ENCODE results near the gene SMYD3.
"Not testable (repeated sequence)": the region's sequence is repeated elsewhere in the genome, so short reads cannot be mapped to it uniquely, and the experiment has no call there.

SMYD3 gene

GRCh38 chr1:246000638-246001015, 506.5 kb downstream of the SMYD3 start:
- no peak for DNase-seq

GRCh38 chr1:245999697-246000637, 507.1 kb downstream of the SMYD3 start:
- no peak for DNase-seq

- peak; percentile 87 for DNase-seq
Observed at GRCh38 chr1:245997471-245998258, 509.4 kb downstream of the SMYD3 start.

GRCh38 chr1:245996811-245997210, 510.3 kb downstream of the SMYD3 start:
- no peak for DNase-seq

- no peak for DNase-seq
Observed at GRCh38 chr1:245995474-245995873, 511.6 kb downstream of the SMYD3 start.

- DNase-seq, result peak; percentile 67
Observed at GRCh38 chr1:245991266-245991665, 515.8 kb downstream of the SMYD3 start.

- no peak for DNase-seq
Observed at GRCh38 chr1:245990315-245991022, 516.6 kb downstream of the SMYD3 start.

GRCh38 chr1:245988393-245989078, 518.5 kb downstream of the SMYD3 start:
- DNase-seq, result no peak

- no peak for DNase-seq
Observed at GRCh38 chr1:245987997-245988392, 519.1 kb downstream of the SMYD3 start.

GRCh38 chr1:245987577-245987976, 519.5 kb downstream of the SMYD3 start:
- DNase-seq, result no peak

- DNase-seq, result no peak
Observed at GRCh38 chr1:245987219-245987545, 519.9 kb downstream of the SMYD3 start.

GRCh38 chr1:245986404-245987218, 520.5 kb downstream of the SMYD3 start:
- no peak for DNase-seq

- DNase-seq, result no peak
Observed at GRCh38 chr1:245984390-245985155, 522.5 kb downstream of the SMYD3 start.

GRCh38 chr1:245983294-245983967, 523.6 kb downstream of the SMYD3 start:
- no peak for DNase-seq

- no peak for DNase-seq
Observed at GRCh38 chr1:245979589-245979988, 527.5 kb downstream of the SMYD3 start.

GRCh38 chr1:245978915-245979314, 528.2 kb downstream of the SMYD3 start:
- DNase-seq, result no peak

GRCh38 chr1:245972476-245972875, 534.6 kb downstream of the SMYD3 start:
- no peak for DNase-seq

GRCh38 chr1:245971711-245972085, 535.4 kb downstream of the SMYD3 start:
- DNase-seq, result no peak

GRCh38 chr1:245971076-245971710, 535.9 kb downstream of the SMYD3 start:
- not testable (repeated sequence) for DNase-seq

GRCh38 chr1:245969283-245969682, 537.8 kb downstream of the SMYD3 start:
- peak; percentile 85 for DNase-seq

All from islet precursor cell (in vitro differentiated cells).